VCaP (cell line): Measurements from ENCODE around the gene RAN.
"Not testable (repeated sequence)": the region's sequence is repeated elsewhere in the genome, so short reads cannot be mapped to it uniquely, and the experiment has no call there.

Source experiments
- H3K27ac ChIP-seq: fragments of 450-650 bp; 2 replicates; pipeline ENCODE4 v1.5.1; 2017
- TF ChIP-seq, protein P1 (sequence below): fragments of 450-650 bp; conservative IDR thresholded peaks from 2 replicates; pipeline ENCODE4 v1.5.1; 2017; ENCODE audit warnings: mild to moderate bottlenecking, moderate library complexity

The RAN gene

DNA sequence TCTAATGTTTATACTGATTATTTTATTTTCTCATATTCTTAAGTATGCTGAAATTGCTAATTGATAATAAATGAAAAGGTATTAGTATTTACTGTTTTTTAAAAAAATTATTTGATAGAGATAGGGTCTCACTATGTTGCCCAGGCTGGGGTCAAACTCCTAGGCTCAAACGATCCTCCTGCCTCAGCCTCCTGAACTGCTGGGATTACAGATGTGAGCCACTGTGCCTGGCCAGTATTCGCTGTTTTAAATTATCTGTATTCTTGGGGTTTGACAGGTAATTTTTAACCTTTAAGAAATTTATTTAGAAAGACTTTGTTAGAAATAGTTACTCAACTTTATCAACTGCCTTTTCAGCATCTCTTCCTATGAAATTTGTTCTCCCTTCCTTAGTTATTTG is 32.2 kb downstream of the RAN start:
- H3K27ac ChIP-seq, result no peak overlapping the region
- TF ChIP-seq, protein P1, sequence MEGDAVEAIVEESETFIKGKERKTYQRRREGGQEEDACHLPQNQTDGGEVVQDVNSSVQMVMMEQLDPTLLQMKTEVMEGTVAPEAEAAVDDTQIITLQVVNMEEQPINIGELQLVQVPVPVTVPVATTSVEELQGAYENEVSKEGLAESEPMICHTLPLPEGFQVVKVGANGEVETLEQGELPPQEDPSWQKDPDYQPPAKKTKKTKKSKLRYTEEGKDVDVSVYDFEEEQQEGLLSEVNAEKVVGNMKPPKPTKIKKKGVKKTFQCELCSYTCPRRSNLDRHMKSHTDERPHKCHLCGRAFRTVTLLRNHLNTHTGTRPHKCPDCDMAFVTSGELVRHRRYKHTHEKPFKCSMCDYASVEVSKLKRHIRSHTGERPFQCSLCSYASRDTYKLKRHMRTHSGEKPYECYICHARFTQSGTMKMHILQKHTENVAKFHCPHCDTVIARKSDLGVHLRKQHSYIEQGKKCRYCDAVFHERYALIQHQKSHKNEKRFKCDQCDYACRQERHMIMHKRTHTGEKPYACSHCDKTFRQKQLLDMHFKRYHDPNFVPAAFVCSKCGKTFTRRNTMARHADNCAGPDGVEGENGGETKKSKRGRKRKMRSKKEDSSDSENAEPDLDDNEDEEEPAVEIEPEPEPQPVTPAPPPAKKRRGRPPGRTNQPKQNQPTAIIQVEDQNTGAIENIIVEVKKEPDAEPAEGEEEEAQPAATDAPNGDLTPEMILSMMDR, result no peak

DNA sequence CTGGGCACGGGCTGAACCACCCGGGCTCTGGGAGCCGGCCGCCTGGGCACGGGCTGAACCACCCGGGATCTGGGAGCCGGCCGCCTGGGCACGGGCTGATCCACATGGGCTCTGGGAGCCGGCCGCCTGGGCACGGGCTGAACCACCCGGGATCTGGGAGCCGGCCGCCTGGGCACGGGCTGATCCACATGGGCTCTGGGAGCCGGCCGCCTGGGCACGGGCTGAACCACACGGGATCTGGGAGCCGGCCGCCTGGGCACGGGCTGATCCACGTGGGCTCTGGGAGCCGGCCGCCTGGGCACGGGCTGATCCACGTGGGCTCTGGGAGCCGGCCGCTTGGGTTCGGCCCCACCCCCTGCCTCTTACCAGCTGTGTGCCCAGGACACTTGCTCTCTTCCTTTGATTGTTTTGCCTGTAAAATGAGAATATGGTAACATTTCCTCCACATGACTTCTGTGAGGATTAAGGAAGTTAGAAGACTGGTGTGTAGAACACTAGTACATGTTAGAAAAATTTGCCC is 33.1 kb downstream of the RAN start:
- H3K27ac ChIP-seq, result not testable (repeated sequence)

DNA sequence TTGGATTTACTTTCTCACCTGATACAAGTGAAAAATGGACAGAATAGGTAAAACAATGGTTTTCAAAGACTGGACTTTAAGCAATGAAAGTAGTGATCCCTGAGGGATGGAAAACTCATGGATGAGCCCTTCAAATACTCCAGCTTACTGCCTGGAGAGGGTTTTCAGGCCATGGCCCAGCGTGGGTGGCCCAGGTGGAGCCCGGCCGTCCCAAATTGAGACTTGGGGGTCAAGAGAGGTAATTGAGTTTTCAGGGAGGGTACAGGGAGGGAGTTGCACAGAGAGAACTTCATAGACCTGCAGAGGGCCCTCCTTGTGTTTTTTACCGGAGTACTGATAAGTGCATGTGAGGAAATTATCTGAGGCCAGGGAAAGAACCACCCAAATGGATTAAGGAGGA is 37.2 kb downstream of the RAN start:
- no peak overlapping the region for H3K27ac ChIP-seq
- TF ChIP-seq, protein P1, result no peak

DNA sequence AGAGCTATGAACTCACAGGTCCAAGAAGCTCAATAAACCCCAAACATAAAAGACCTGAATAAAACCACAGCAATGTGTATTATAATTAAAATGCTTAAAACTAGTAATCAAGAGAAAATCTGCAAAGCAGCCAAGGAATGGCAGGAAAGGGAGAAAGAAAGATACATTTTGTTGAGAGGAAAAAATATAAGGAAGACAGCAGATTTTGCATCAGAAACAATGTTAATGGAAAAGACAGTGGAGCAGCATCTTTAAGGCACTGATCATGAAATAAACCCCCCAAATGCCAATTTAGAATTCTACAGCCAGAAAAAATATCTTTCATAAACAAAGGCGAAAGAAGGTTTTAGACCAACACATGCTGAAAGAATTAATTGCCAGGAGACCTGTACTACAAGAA is 39.3 kb downstream of the RAN start:
- TF ChIP-seq, protein P1, result no peak
- no peak overlapping the region for H3K27ac ChIP-seq

DNA sequence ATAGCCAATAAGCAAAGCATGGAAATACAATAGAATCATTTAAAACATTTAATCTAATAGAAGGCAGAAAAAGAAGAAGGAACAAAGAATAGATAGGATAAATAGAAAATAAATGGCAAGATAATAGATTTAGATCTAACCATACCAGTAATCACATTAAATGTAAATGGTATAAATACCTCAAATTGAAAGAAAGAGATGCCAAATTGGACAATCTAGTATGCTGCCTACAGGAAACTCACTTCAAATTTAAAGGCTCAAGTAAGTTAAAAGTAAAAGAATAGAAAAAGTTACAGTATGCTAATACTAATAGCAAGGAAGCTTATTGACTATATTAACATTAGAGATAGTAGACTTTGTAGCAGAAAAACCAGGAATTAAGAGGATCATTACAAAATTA is 40.1 kb downstream of the RAN start:
- H3K27ac ChIP-seq, result no peak overlapping the region
- TF ChIP-seq, protein P1, result no peak

DNA sequence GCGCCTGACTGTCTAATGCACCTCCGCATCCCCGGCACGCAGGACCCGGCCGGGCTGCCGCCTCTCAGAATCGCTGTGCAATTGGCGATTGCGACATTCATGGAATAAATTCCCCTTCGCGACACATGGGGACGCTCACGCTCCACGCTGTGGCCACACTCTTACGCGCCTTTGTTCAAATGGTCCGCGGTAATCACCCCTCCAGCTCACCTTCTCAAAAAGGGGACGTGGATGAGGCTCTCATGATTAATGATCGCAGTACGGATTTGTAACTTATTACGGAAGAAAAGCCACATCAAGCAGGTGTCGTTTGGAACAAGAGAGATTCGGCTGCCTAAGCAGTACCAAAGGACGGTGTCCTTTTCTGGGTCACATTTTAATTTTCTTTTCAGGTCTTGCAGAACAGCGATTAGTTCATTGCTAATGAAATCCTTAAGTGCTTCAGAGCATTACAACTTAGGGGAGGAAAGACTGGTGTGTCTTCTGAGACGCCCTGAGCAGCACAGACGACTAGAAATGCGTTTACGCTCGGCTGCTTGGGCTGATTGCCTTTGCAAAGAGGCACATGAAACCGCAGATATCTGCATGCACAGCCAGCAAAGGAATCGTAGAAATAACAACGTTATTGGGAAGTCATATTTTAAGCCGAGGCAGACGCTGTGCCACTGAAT is 44.5 kb downstream of the RAN start:
- TF ChIP-seq, protein P1, result peak; percentile 100
- H3K27ac ChIP-seq, result no peak overlapping the region

DNA sequence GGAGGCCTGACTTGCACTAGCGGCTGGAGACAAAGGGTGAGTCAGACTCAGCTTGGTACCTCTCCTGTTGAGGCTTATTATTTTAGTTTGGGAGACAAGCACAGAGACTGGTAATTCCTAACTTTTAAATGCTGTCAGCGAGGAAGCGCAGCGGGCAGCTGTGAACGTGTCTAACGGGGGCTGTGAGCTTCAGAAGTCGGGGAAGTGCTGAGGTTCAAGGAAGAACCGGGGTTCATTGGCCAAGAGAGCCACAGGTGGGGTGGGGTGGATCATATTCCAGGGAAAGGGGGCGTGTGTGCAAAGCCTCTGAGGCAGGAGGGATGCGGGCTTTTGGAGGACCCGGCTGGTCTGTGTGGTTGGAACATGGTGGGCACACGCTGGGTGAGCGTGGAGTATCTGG is 45.7 kb downstream of the RAN start:
- TF ChIP-seq, protein P1, result no peak
- H3K27ac ChIP-seq, result no peak overlapping the region

DNA sequence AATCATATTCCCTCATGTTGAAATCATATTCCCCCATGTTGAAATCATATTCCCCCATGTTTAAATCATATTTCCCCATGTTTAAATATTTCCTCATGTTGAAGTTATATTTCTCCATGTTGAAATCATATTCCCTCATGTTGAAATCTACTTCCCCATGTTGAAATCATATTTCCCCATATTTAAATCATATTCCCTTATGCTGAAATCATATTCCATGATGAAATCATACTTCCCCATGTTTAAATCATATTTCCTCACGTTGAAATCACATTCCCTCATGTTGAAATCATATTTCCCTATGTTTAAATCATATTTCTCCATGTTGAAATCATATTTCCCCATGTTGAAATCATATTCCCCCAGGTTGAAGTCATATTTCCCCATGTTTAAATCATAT is 47.2 kb downstream of the RAN start:
- no peak overlapping the region for H3K27ac ChIP-seq
- TF ChIP-seq, protein P1, result no peak
